GM18526 (cell line): ENCODE measurements around the gene ETFB.

Experiments
- POLR2A ChIP-seq: IDR thresholded peaks from 3 replicates; pipeline ENCODE4 v1.6.1; 2011; ENCODE audit not compliant: insufficient read length; ENCODE audit errors: extremely low read depth

ETFB gene

GRCh38 chr19:51365965-51366388, at the start of gene ETFB:
ETFB (minus strand) TSS chr19:51366388; CDS start chr19:51366326, 62 bp downstream.
- peak; percentile 65 for TF ChIP-seq POLR2A

- TF ChIP-seq POLR2A = no peak
Measured at GRCh38 chr19:51415187-51415586, 49.0 kb upstream of the ETFB start.

- TF ChIP-seq POLR2A = no peak
Measured at GRCh38 chr19:51410950-51411748, 45.0 kb upstream of the ETFB start.

- TF ChIP-seq POLR2A = no peak
Measured at GRCh38 chr19:51407511-51408131, 41.4 kb upstream of the ETFB start.

- TF ChIP-seq POLR2A = no peak
Measured at GRCh38 chr19:51402117-51402516, 35.9 kb upstream of the ETFB start.

GRCh38 chr19:51399231-51399630, 33.0 kb upstream of the ETFB start:
- no peak for TF ChIP-seq POLR2A

GRCh38 chr19:51398096-51398704, 32.0 kb upstream of the ETFB start:
- TF ChIP-seq POLR2A = no peak

GRCh38 chr19:51396175-51396574, 30.0 kb upstream of the ETFB start:
- no peak for TF ChIP-seq POLR2A

GRCh38 chr19:51394050-51394836, 28.1 kb upstream of the ETFB start:
- peak; percentile 71 for TF ChIP-seq POLR2A

GRCh38 chr19:51392701-51393100, 26.5 kb upstream of the ETFB start:
- no peak for TF ChIP-seq POLR2A

- no peak for TF ChIP-seq POLR2A
Measured at GRCh38 chr19:51391073-51391611, 25.0 kb upstream of the ETFB start.

GRCh38 chr19:51389143-51389542, 23.0 kb upstream of the ETFB start:
- no peak for TF ChIP-seq POLR2A

- no peak for TF ChIP-seq POLR2A
Measured at GRCh38 chr19:51387924-51388389, 21.8 kb upstream of the ETFB start, which contains the start of gene LIM2. LIM2 (minus strand) TSS chr19:51387974; CDS start chr19:51387443, 531 bp downstream.

- TF ChIP-seq POLR2A = no peak
Measured at GRCh38 chr19:51386882-51387520, 20.8 kb upstream of the ETFB start.
